GM23248 (cell line): ENCODE results near the gene MACROD2. TPM values are rescaled to one million over a fixed set of nuclear protein-coding genes. Genes with fewer than 3 reads are reported as not detected.

Source experiments
- DNase-seq: peaks from one replicate; pipeline ENCODE4 v3.0.0-alpha.2; 2015
- H2AFZ ChIP-seq: fragments of 200-600 bp; sonication (generic); 2 replicates; pipeline ENCODE4 v1.6.1; 2016; ENCODE audit warnings: antibody characterized with exemption
- H3F3A ChIP-seq: fragments of 200-600 bp; sonication (generic); 2 replicates; pipeline ENCODE4 v1.6.1; 2016; ENCODE audit warnings: mild to moderate bottlenecking, antibody characterized with exemption, mixed run types; ENCODE audit not compliant: insufficient read depth
- H3K27ac ChIP-seq: fragments of 200-600 bp; sonication (generic); 2 replicates; pipeline ENCODE4 v1.5.1; 2016; ENCODE audit warnings: mild to moderate bottlenecking
- H3K27me3 ChIP-seq: fragments of 200-600 bp; sonication (generic); replicated peaks from 2 replicates; pipeline ENCODE4 v1.6.1; 2016; ENCODE audit warnings: mild to moderate bottlenecking; ENCODE audit not compliant: insufficient read depth
- H3K36me3 ChIP-seq: fragments of 200-600 bp; sonication (generic); 2 replicates; pipeline ENCODE4 v1.6.1; 2016; ENCODE audit warnings: low read depth, mild to moderate bottlenecking
- H3K4me1 ChIP-seq: fragments of 200-600 bp; sonication (generic); 2 replicates; pipeline ENCODE4 v1.6.1; 2016; ENCODE audit warnings: mild to moderate bottlenecking; ENCODE audit not compliant: insufficient read depth
- H3K4me2 ChIP-seq: fragments of 200-600 bp; sonication (generic); one replicate; pipeline ENCODE4 v1.6.1; 2016; ENCODE audit warnings: mild to moderate bottlenecking; ENCODE audit not compliant: unreplicated experiment
- H3K4me3 ChIP-seq: fragments of 200-600 bp; sonication (generic); 2 replicates; pipeline ENCODE4 v1.5.1; 2016; ENCODE audit warnings: mild to moderate bottlenecking
- H3K79me2 ChIP-seq: fragments of 200-600 bp; sonication (generic); 2 replicates; pipeline ENCODE4 v1.6.1; 2016; ENCODE audit warnings: mild to moderate bottlenecking; ENCODE audit not compliant: insufficient read depth
- H3K9ac ChIP-seq: fragments of 200-600 bp; sonication (generic); 2 replicates; pipeline ENCODE4 v1.6.1; 2016; ENCODE audit warnings: mild to moderate bottlenecking
- H3K9me2 ChIP-seq: fragments of 200-600 bp; sonication (generic); 2 replicates; pipeline ENCODE4 v1.6.1; 2016; ENCODE audit warnings: mixed run types, mild to moderate bottlenecking, moderate library complexity; ENCODE audit not compliant: insufficient read depth
- H3K9me3 ChIP-seq: fragments of 200-600 bp; sonication (generic); one replicate; pipeline ENCODE4 v1.6.1; 2017; ENCODE audit warnings: low read depth
- H4K20me1 ChIP-seq: fragments of 200-600 bp; sonication (generic); 2 replicates; pipeline ENCODE4 v1.6.0; 2016; ENCODE audit not compliant: insufficient read depth
- EZH2 ChIP-seq: fragments of 200-600 bp; sonication (generic); IDR thresholded peaks from 2 replicates; pipeline ENCODE4 v1.6.1; 2018; ENCODE audit warnings: antibody characterized with exemption, mild to moderate bottlenecking; ENCODE audit not compliant: insufficient read depth, poor library complexity, severe bottlenecking
- EZH2phosphoT487 ChIP-seq: fragments of 200-600 bp; sonication (generic); IDR thresholded peaks from 2 replicates; pipeline ENCODE4 v1.6.1; 2018; ENCODE audit warnings: antibody characterized with exemption, moderate library complexity, mild to moderate bottlenecking, low read depth; ENCODE audit not compliant: insufficient read depth
- WGBS, 2 experiments: methylation state at CpG; one replicate each; pipeline ENCODE4 v1.1.6; 2015 to 2017; ENCODE audit warnings: low lambda C conversion rate in 2 of 2, low coverage in 1 of 2; ENCODE audit errors: missing lambda C conversion rate in 2 of 2; 5-methylcytosine and 5-hydroxymethylcytosine counted together
- in situ Hi-C: fragments of 300-500 bp; cut with MboI; formaldehyde crosslinking; loops from 2 replicates; pipeline ENCODE4 v1.15.0; 2020
- polyA plus RNA-seq: library from polyadenylated mRNA; unstranded; fragments of >200 nt; fragmentation: Nextera tagmentation; extraction: Ambion mirVana; gene quantifications from 2 replicates; pipeline ENCODE4 v1.2.1, GENCODE V29; 2016
- total RNA-seq: library from RNA; depleted of rRNA; stranded (reverse); fragments of >200 nt; shearing (Covaris generic); gene quantifications from 2 replicates; pipeline ENCODE4 v1.2.3, GENCODE V29; 2014

MACROD2 gene
- total and polyA plus RNA-seq, 2 experiments from 2014 or later: 1.1 to 3.1 TPM

- in situ Hi-C loops: no loop called here
- no peak for DNase-seq
- no peaks in the 10 kb centered on the region for H4K20me1 ChIP-seq
- WGBS, 2 experiments: 22 to 23% methylated on average over 2 of the region's 2 CpGs
- H3K9ac ChIP-seq: no peak overlapping the region
- H2AFZ ChIP-seq: no peak overlapping the region
- H3K4me3 ChIP-seq: no peak overlapping the region
- no peaks in the 10 kb centered on the region for H3F3A ChIP-seq
- H3K79me2 ChIP-seq: no peaks in the 10 kb centered on the region
- no peaks in the 10 kb centered on the region for H3K36me3 ChIP-seq
- no peak overlapping the region for H3K27ac ChIP-seq
- no peaks in the 10 kb centered on the region for H3K9me2 ChIP-seq
- no peaks in the 10 kb centered on the region for H3K9me3 ChIP-seq
- no peaks in the 10 kb centered on the region for H3K4me1 ChIP-seq
- no peak overlapping the region for H3K4me2 ChIP-seq
- no peaks in the 10 kb centered on the region for H3K27me3 ChIP-seq
- no peak for TF ChIP-seq EZH2phosphoT487
- no peak for TF ChIP-seq EZH2
Measured at GRCh38 chr20:16095226-16095625, 2099.9 kb downstream of the MACROD2 start.

GRCh38 chr20:16096756-16097326, 2101.5 kb downstream of the MACROD2 start:
- no peaks in the 10 kb centered on the region for H3K4me1 ChIP-seq
- H2AFZ ChIP-seq: no peak overlapping the region
- TF ChIP-seq EZH2: no peak
- TF ChIP-seq EZH2phosphoT487: no peak
- H3K9me3 ChIP-seq: no peaks in the 10 kb centered on the region
- H3K79me2 ChIP-seq: no peaks in the 10 kb centered on the region
- H3K9me2 ChIP-seq: no peaks in the 10 kb centered on the region
- WGBS, 2 experiments: 31 to 47% methylated on average over 4 of the region's 4 CpGs
- in situ Hi-C loops: no loop called here
- H3K4me2 ChIP-seq: no peak overlapping the region
- H3K36me3 ChIP-seq: no peaks in the 10 kb centered on the region
- no peak overlapping the region for H3K9ac ChIP-seq
- no peak overlapping the region for H3K4me3 ChIP-seq
- H3K27ac ChIP-seq: no peak overlapping the region
- H4K20me1 ChIP-seq: no peaks in the 10 kb centered on the region
- no peak for DNase-seq
- no peaks in the 10 kb centered on the region for H3F3A ChIP-seq
- no peaks in the 10 kb centered on the region for H3K27me3 ChIP-seq

- no peaks in the 10 kb centered on the region for H4K20me1 ChIP-seq
- TF ChIP-seq EZH2 (no peak), EZH2phosphoT487 (no peak)
- no peak overlapping the region for H3K27ac ChIP-seq
- 27 to 37% methylated on average over 4 of the region's 4 CpGs for WGBS, 2 experiments
- H3K9ac ChIP-seq: no peak overlapping the region
- no peaks in the 10 kb centered on the region for H3K4me1 ChIP-seq
- no peaks in the 10 kb centered on the region for H3K27me3 ChIP-seq
- no peak overlapping the region for H3K4me3 ChIP-seq
- no peaks in the 10 kb centered on the region for H3F3A ChIP-seq
- H3K9me2 ChIP-seq: no peaks in the 10 kb centered on the region
- H3K4me2 ChIP-seq: no peak overlapping the region
- H3K9me3 ChIP-seq: no peaks in the 10 kb centered on the region
- no peaks in the 10 kb centered on the region for H3K36me3 ChIP-seq
- in situ Hi-C loops: no loop called here
- no peak for DNase-seq
- no peaks in the 10 kb centered on the region for H3K79me2 ChIP-seq
- H2AFZ ChIP-seq: no peak overlapping the region
Measured at GRCh38 chr20:16097788-16098187, 2102.5 kb downstream of the MACROD2 start.

DNA sequence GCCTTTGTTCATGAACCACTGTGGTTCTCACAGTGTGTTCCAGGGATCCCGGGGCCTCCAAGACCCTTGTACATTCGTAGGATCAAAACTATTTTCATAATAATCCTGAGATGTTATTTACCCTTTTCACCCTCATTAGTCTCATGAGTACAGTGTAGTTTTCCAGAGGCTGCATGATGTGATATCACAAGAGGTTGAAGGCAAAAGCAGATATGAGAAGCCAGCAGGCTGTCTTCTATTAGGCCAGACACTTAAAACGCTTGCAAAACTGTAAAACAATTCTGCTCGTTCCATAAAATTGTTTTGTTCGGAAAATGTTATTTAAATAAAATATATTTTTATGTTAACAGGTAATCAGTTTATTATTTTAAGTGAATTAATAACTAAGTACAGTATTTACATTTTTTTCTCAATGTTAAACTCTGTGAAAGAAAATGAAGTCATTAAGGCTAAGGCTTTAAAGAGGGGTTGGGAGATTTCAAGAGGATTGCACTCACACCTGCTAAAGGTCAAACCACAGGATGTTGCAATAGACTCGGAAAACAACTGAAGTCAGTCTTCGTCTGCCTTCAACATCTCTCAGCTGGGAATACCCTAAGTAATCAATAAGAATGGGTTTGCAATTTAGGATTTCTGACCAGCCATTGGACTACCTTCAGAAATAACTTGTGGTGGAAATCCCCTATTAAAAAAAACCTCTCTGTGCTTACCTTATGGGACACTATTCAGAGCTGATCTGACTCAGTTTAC, 2103.7 kb downstream of the MACROD2 start:
- no peaks in the 10 kb centered on the region for H3F3A ChIP-seq
- H3K4me1 ChIP-seq: no peaks in the 10 kb centered on the region
- TF ChIP-seq EZH2 (no peak), EZH2phosphoT487 (no peak)
- H3K9me2 ChIP-seq: no peaks in the 10 kb centered on the region
- no peak overlapping the region for H3K4me3 ChIP-seq
- H2AFZ ChIP-seq: no peak overlapping the region
- no peaks in the 10 kb centered on the region for H3K27me3 ChIP-seq
- H3K9ac ChIP-seq: no peak overlapping the region
- DNase-seq: no peak
- no peaks in the 10 kb centered on the region for H3K79me2 ChIP-seq
- in situ Hi-C loops: no loop called here
- no peaks in the 10 kb centered on the region for H3K36me3 ChIP-seq
- no peak overlapping the region for H3K4me2 ChIP-seq
- no peaks in the 10 kb centered on the region for H4K20me1 ChIP-seq
- no peak overlapping the region for H3K27ac ChIP-seq
- WGBS, 2 experiments: 29 to 33% methylated on average over 7 of the region's 7 CpGs
- no peaks in the 10 kb centered on the region for H3K9me3 ChIP-seq
